HepG2 (cell line): ENCODE measurements around the gene ZNF605. TPM values are rescaled to one million over a fixed set of nuclear protein-coding genes. Genes with fewer than 3 reads are reported as not detected.

Experiments
- ARNT ChIP-seq: fragments of 450-650 bp; IDR thresholded peaks from 2 replicates; pipeline ENCODE4 v1.6.1; 2017
- BHLHE40 ChIP-seq: IDR thresholded peaks from 2 replicates; pipeline ENCODE4 v1.6.1; 2011; ENCODE audit warnings: low read length, improper control_type of control experiment
- BRF2 ChIP-seq: sonication (generic); formaldehyde crosslinking; IDR thresholded peaks from 2 replicates; pipeline ENCODE4 v1.8.1; 2022; ENCODE audit warnings: mild to moderate bottlenecking, missing genetic modification reagents
- CHD2 ChIP-seq: IDR thresholded peaks from 2 replicates; pipeline ENCODE4 v1.6.1; 2011; ENCODE audit warnings: low read depth, low read length, improper control_type of control experiment
- FOXA3 ChIP-seq: IDR thresholded peaks from 2 replicates; pipeline ENCODE4 v1.6.1; 2016; ENCODE audit warnings: missing genetic modification reagents, missing compliant biosample characterization
- FOXC1 ChIP-seq: sonication (generic); formaldehyde crosslinking; IDR thresholded peaks from 2 replicates; pipeline ENCODE4 v1.8.0; 2022; ENCODE audit warnings: mild to moderate bottlenecking, missing genetic modification reagents, borderline replicate concordance
- GTF3A ChIP-seq: sonication (generic); formaldehyde crosslinking; conservative IDR thresholded peaks from 2 replicates; pipeline ENCODE4 v1.4.0; 2020; ENCODE audit warnings: mild to moderate bottlenecking, missing genetic modification reagents
- HDAC1 ChIP-seq: sonication (generic); formaldehyde crosslinking; IDR thresholded peaks from 2 replicates; pipeline ENCODE4 v1.5.1; 2020; ENCODE audit warnings: mild to moderate bottlenecking, missing genetic modification reagents
- HIVEP1 ChIP-seq: sonication (generic); formaldehyde crosslinking; IDR thresholded peaks from 2 replicates; pipeline ENCODE4 v1.4.0; 2020; ENCODE audit warnings: mild to moderate bottlenecking, missing genetic modification reagents
- JUND ChIP-seq: sonication (generic); formaldehyde crosslinking; IDR thresholded peaks from 2 replicates; pipeline ENCODE4 v1.8.0; 2022; ENCODE audit warnings: mild to moderate bottlenecking, missing genetic modification reagents
- MAFK ChIP-seq, 2 experiments: IDR thresholded peaks in 1 of 2; conservative IDR thresholded peaks in 1 of 2; 2 replicates each; pipeline ENCODE4 v1.6.1; 2011; ENCODE audit warnings: improper control_type of control experiment in 2 of 2, low read length in 2 of 2
- NCOA2 ChIP-seq: sonication (generic); formaldehyde crosslinking; IDR thresholded peaks from 2 replicates; pipeline ENCODE4 v1.8.0; 2022; ENCODE audit warnings: inconsistent platforms
- NR2C2 ChIP-seq: sonication (generic); formaldehyde crosslinking; IDR thresholded peaks from 2 replicates; pipeline ENCODE4 v1.4.0; 2020; ENCODE audit warnings: missing genetic modification reagents, mild to moderate bottlenecking, moderate library complexity, borderline replicate concordance
- SRY ChIP-seq: sonication (generic); formaldehyde crosslinking; IDR thresholded peaks from 2 replicates; pipeline ENCODE4 v1.8.0; 2022; ENCODE audit warnings: mild to moderate bottlenecking, missing genetic modification reagents
- TARDBP ChIP-seq: sonication (generic); formaldehyde crosslinking; IDR thresholded peaks from 2 replicates; pipeline ENCODE4 v1.8.0; 2022; ENCODE audit warnings: mild to moderate bottlenecking, missing genetic modification reagents
- ZGPAT ChIP-seq: IDR thresholded peaks from 2 replicates; pipeline ENCODE4 v1.6.1; 2016; ENCODE audit warnings: mild to moderate bottlenecking
- ZNF260 ChIP-seq: sonication (generic); formaldehyde crosslinking; IDR thresholded peaks from 2 replicates; pipeline ENCODE4 v1.4.0; 2020; ENCODE audit warnings: missing genetic modification reagents, low read depth, mild to moderate bottlenecking, borderline replicate concordance
- ZNF317 ChIP-seq: sonication (generic); formaldehyde crosslinking; IDR thresholded peaks from 2 replicates; pipeline ENCODE4 v1.5.0; 2020; ENCODE audit warnings: mild to moderate bottlenecking, missing genetic modification reagents
- ZNF598 ChIP-seq: sonication (generic); formaldehyde crosslinking; IDR thresholded peaks from 2 replicates; pipeline ENCODE4 v1.5.1; 2020; ENCODE audit warnings: mild to moderate bottlenecking, missing genetic modification reagents, borderline replicate concordance
- ZNF800 ChIP-seq: sonication (generic); formaldehyde crosslinking; IDR thresholded peaks from 2 replicates; pipeline ENCODE4 v1.4.0; 2020; ENCODE audit warnings: missing genetic modification reagents
- polyA plus RNA-seq, 8 experiments: library from polyadenylated mRNA; depleted of rRNA in 3 of 8; stranded (reverse) in 7 of 8; unstranded in 1 of 8; fragments of >200 nt; fragmentation: Illumina TruSeq in 4 of 8; extraction: Trizol in 4 of 8; gene quantifications; 2 replicates each; pipeline versions ENCODE4 v1.2.1 to v1.2.3, GENCODE V29; 2011 to 2016; ENCODE audit warnings: low read depth in 4 of 8, missing spikeins in 1 of 8, mixed read lengths in 1 of 8; ENCODE audit not compliant: insufficient read depth in 1 of 8
- total RNA-seq, 5 experiments: library from RNA; depleted of rRNA; stranded (reverse); fragments of >200 nt; fragmentation: Illumina TruSeq; extraction: Trizol; gene quantifications; 2 replicates each; pipeline ENCODE4 v1.2.3, GENCODE V29; 2016; ENCODE audit warnings: low read depth in 1 of 5
- TF ChIP-seq, protein P1 (sequence below): sonication (generic); formaldehyde crosslinking; IDR thresholded peaks from 2 replicates; pipeline ENCODE4 v1.5.0; 2020; ENCODE audit warnings: missing genetic modification reagents
- TF ChIP-seq, protein P2 (sequence below): IDR thresholded peaks from 2 replicates; pipeline ENCODE4 v1.6.1; 2012; ENCODE audit warnings: inconsistent platforms
- TF ChIP-seq, protein P3 (sequence below): sonication (generic); formaldehyde crosslinking; IDR thresholded peaks from 2 replicates; pipeline ENCODE4 v1.9.0; 2022; ENCODE audit warnings: missing genetic modification reagents, mild to moderate bottlenecking, borderline replicate concordance

The ZNF605 gene
- total and polyA plus RNA-seq, 2 of the 13 experiments (the other 11 are each of a cell fraction or from before 2014, with no cell fraction given), result 6.7 to 6.8 TPM

DNA sequence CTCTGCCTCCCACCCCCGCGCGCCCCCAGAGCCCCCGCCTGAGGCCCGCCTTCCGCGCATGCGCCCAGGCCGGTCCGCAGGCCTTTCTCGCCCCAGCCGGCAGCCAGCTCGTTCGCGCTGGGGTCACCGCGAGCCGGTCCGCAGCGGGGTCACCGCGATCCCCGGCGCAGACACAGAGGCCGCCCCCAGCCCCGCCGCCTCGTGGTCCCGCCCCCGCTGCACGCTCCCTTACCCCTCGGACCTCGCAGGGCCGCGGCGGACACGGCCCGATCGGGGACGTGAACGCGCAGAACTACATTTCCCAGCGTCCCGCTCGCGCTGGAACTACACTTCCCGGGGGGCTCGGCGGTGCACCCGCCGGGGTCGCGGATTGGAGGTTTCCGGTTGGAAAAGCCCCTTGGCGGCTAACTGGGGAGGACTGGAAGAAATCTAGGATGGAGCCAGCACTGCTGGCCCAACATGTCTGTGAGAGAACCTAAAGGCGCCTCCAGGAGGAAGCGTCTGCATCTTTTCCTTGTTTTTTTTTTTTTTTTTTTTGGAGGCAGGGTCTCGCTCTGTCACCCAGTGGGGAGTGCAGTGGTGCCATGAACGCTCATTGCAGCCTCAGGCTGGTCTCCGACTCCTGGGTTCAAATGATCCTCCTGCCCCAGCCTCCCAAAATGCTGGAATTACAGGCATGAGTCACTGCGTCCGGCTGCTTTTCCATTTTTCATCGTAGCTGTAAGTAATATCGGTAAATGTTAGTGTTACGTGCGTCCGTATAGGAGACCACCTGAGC, at the start of gene ZNF605 (continued):
- TF ChIP-seq MAFK (conservative IDR thresholded peaks at IDR 0.05 in 1 of 2, IDR thresholded peaks at IDR 0.05 in 1 of 2; ENCODE audit: low read length in 2 of 2), result no peak
- TF ChIP-seq, protein P1, sequence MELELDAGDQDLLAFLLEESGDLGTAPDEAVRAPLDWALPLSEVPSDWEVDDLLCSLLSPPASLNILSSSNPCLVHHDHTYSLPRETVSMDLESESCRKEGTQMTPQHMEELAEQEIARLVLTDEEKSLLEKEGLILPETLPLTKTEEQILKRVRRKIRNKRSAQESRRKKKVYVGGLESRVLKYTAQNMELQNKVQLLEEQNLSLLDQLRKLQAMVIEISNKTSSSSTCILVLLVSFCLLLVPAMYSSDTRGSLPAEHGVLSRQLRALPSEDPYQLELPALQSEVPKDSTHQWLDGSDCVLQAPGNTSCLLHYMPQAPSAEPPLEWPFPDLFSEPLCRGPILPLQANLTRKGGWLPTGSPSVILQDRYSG, result no peak
- no peak for TF ChIP-seq BHLHE40
- peak; percentile 99 for TF ChIP-seq NR2C2
- no peak for TF ChIP-seq SRY (CRISPR knock-in tag)
- TF ChIP-seq BRF2 (CRISPR knock-in tag), result no peak
- peak; percentile 73; the same call in 1 of the 2 replicates for TF ChIP-seq ZGPAT (CRISPR knock-in tag)
- TF ChIP-seq ZNF800, result peak; percentile 34; the same call in 1 of the 2 replicates
- no peak for TF ChIP-seq NCOA2 (CRISPR knock-in tag)
- no peak for TF ChIP-seq JUND (CRISPR knock-in tag)
- TF ChIP-seq FOXA3 (CRISPR knock-in tag), result no peak
- 0 out of 2 replicates have a peak, but pooled peaks have one; percentile 34 for TF ChIP-seq CHD2
- 0 out of 2 replicates have a peak, but pooled peaks have one; percentile 13 for TF ChIP-seq ZNF317
- no peak for TF ChIP-seq FOXC1
- TF ChIP-seq ZNF598 (CRISPR knock-in tag), result no peak
- TF ChIP-seq HIVEP1 (CRISPR knock-in tag), result no peak
- TF ChIP-seq ARNT, result no peak
- TF ChIP-seq, protein P2, sequence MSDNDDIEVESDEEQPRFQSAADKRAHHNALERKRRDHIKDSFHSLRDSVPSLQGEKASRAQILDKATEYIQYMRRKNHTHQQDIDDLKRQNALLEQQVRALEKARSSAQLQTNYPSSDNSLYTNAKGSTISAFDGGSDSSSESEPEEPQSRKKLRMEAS, result peak; percentile 47
- peak; percentile 35; the same call in 1 of the 2 replicates for TF ChIP-seq TARDBP (CRISPR knock-in tag)
- TF ChIP-seq, protein P3, sequence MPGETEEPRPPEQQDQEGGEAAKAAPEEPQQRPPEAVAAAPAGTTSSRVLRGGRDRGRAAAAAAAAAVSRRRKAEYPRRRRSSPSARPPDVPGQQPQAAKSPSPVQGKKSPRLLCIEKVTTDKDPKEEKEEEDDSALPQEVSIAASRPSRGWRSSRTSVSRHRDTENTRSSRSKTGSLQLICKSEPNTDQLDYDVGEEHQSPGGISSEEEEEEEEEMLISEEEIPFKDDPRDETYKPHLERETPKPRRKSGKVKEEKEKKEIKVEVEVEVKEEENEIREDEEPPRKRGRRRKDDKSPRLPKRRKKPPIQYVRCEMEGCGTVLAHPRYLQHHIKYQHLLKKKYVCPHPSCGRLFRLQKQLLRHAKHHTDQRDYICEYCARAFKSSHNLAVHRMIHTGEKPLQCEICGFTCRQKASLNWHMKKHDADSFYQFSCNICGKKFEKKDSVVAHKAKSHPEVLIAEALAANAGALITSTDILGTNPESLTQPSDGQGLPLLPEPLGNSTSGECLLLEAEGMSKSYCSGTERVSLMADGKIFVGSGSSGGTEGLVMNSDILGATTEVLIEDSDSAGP (CRISPR knock-in tag), result 0 out of 2 replicates have a peak, but pooled peaks have one; percentile 22
- TF ChIP-seq GTF3A (CRISPR knock-in tag), result no peak
- TF ChIP-seq HDAC1 (CRISPR knock-in tag), result no peak; the same call in 1 of the 2 replicates
- no peak for TF ChIP-seq ZNF260 (CRISPR knock-in tag)
